Large intestine (tissue), 3 donors: ENCODE results near the gene RNF14. TPM values are rescaled to one million over a fixed set of nuclear protein-coding genes. Genes with fewer than 3 reads are reported as not detected.
"Not testable (repeated sequence)": the region's sequence is repeated elsewhere in the genome, so short reads cannot be mapped to it uniquely, and the experiment has no call there.

Experiments
- DNase-seq, 2 donors: peaks; one replicate each; pipeline versions ENCODE4 v3.0.0 to v3.0.0-alpha.2; 2013
- H3K27ac ChIP-seq: one replicate; pipeline ENCODE4 v1.5.1; 2013; ENCODE audit warnings: low read length
- H3K27me3 ChIP-seq: 2 replicates; pipeline ENCODE4 v1.6.1; 2013; ENCODE audit warnings: low read length; ENCODE audit not compliant: control insufficient read depth, insufficient read depth
- H3K36me3 ChIP-seq: 2 replicates; pipeline ENCODE4 v1.6.1; 2013; ENCODE audit warnings: low read length; ENCODE audit not compliant: control insufficient read depth, insufficient read depth
- H3K4me1 ChIP-seq: one replicate; pipeline ENCODE4 v1.6.1; 2013; ENCODE audit warnings: low read length; ENCODE audit not compliant: control insufficient read depth, insufficient read depth
- H3K4me3 ChIP-seq: one replicate; pipeline ENCODE4 v1.5.1; 2013; ENCODE audit warnings: low read length
- H3K9me3 ChIP-seq: one replicate; pipeline ENCODE4 v1.6.1; 2013; ENCODE audit warnings: mild to moderate bottlenecking, low read depth, low read length, moderate library complexity; ENCODE audit not compliant: control insufficient read depth
- WGBS: methylation state at CpG from one replicate; pipeline ENCODE4 v1.1.5; 2013; ENCODE audit warnings: low lambda C conversion rate; ENCODE audit not compliant: insufficient coverage; 5-methylcytosine and 5-hydroxymethylcytosine counted together
- polyA plus RNA-seq: library from polyadenylated mRNA; unstranded; fragments of 120-200 nt; gene quantifications from one replicate; pipeline ENCODE4 v1.2.1, GENCODE V29; 2013

Gene RNF14
- polyA plus RNA-seq, 1 donor, result 55.4 TPM

DNA sequence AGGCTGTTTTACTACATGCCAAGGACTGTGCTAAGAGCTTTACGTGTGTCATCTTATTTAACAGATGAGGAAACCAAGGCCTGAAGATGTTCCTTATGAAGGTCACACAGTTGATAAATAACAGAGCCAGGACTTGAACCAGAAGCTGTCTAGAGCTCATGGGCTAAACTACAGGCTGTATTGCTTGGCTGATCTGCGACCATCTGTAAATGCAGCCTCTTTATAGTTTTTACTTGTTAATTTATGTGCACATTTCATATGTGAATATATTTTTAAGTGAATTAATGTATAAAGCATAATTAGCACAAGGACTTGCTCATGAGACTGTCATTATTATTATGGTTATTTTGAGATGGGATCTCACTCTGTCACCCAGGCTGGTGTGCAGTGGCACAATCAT is 63.2 kb downstream of the RNF14 start:
- no peak for DNase-seq
- no peak overlapping the region for H3K27ac ChIP-seq
- H3K4me3 ChIP-seq, result no peak overlapping the region
- H3K9me3 ChIP-seq, result no peaks in the 10 kb centered on the region
- no peaks in the 10 kb centered on the region for H3K36me3 ChIP-seq
- H3K27me3 ChIP-seq, result no peaks in the 10 kb centered on the region
- no peaks in the 10 kb centered on the region for H3K4me1 ChIP-seq
- 100% methylated on average over 1 of the region's 2 CpGs for WGBS

DNA sequence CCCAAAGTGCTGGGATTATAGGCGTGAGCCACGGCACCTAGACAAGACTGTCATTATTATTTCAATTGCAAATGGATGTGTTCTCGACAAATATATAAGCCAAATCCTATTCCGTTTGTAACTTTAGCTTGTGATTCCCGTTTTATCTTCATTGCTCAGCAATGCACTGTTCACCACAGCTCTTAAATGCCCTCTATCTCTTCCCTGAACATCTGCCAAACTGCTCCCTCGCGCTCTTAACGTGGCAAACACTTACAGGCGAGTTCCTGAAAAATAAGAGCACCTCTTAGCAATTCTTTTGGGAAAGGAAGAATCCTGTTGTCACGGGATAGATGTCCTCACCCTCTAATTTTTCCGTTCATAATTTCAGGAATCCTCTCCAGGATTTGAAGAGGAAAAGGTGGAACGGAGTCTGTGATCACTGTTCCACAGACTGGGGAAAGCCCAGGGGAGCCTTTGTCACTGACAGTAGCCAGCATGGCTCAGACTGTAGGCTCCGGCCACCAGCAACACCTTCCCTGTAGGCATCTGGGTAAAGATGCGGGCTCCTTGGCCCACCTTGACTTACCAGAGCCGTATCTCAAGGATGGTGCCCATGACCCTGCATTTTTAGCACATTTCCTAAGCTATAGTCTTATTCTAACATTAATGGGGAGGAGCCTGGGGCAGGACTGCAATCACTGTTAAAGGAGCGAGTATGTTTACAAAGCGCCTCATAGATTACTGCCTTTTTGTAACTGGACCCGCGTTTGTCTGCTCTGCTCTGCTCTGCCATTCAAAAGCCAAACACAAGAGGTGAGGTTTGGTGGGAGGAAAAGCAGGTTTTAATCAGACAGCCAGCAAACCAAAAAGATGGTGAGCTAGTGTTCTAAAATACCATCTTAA is 64.1 kb downstream of the RNF14 start:
- H3K36me3 ChIP-seq, result no peaks in the 10 kb centered on the region
- no peaks in the 10 kb centered on the region for H3K27me3 ChIP-seq
- WGBS, result no CpG with 5 or more reads among the region's 19 CpGs
- H3K27ac ChIP-seq, result no peak overlapping the region
- H3K9me3 ChIP-seq, result no peaks in the 10 kb centered on the region
- DNase-seq, result no peak
- no peak overlapping the region for H3K4me3 ChIP-seq
- H3K4me1 ChIP-seq, result no peaks in the 10 kb centered on the region

DNA sequence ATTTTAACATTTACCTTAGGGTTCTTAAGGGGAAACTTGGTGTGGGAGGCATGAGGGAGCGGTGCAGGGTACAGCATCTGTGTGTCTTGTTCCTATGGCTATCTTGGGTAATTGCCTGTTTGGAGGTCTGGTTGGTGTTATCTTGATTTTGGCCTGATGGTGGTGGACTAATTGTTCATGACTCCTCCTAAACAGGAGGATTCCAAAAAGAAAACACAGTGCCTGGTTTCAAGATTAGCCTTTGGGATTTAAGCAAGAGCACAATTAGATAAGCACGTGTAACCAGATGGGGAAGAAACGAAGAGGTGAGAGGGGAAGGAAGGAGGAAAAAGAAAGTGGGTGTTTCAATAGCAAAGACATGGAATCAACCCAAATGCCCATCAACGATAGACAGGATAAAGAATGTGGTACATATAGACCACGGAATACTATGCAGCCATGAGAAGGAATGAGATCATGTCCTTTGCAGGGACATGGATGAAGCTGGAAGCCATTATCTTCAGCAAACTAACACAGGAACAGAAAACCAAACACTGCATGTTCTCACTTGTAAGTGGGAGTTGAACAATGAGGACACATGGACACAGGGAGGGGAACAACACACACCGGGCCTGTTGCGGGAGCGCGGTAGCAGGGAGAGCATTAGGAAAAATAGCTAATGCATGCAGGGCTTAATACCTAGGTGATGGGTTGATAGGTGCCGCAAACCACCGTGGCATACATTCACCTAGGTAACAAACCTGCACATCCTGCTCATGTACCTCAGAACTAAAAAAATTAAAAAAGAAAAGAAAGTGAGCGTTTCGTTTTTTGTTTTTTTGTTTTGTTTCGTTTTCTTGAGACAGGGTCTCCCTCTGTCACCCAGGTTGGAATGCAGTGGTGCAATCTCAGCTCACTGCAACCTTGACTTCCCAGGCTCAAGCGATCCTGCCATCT is 65.0 kb downstream of the RNF14 start:
- whole genome bisulfite sequencing, result 75% methylated on average over 3 of the region's 15 CpGs
- H3K36me3 ChIP-seq, result not testable (repeated sequence)

DNA sequence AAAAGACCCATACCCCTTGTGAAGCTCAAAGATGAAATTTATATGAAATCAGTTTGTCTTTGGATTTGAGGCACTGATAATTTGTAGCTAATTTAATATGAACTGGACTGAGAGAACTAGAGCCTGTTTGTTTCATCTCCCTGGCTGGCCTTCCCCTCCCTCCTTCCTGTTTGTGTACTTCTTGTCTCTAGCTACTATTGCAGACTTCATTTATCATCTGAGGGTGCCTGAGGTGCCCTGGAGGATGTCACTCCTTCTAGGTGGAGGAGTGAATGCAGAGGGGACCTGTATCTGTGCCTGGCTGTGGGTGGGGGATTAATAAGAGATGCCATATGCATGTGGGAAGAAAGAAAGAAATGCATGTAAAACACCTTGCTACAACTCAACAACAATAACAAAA is 66.1 kb downstream of the RNF14 start:
- Histone ChIP-seq H3K4me1 (no peaks in the 10 kb centered on the region), H3K4me3 (no peak overlapping the region), H3K9me3 (no peaks in the 10 kb centered on the region), H3K27me3 (no peaks in the 10 kb centered on the region), H3K27ac (no peak overlapping the region), H3K36me3 (no peaks in the 10 kb centered on the region)
- DNase-seq, result no peak

More for the DNA sequence above, 65.0 kb downstream of the RNF14 start:
- H3K27me3 ChIP-seq, H3K27ac ChIP-seq, H3K9me3 ChIP-seq, H3K4me1 ChIP-seq, DNase-seq, H3K4me3 ChIP-seq: not testable (repeated sequence)

DNA sequence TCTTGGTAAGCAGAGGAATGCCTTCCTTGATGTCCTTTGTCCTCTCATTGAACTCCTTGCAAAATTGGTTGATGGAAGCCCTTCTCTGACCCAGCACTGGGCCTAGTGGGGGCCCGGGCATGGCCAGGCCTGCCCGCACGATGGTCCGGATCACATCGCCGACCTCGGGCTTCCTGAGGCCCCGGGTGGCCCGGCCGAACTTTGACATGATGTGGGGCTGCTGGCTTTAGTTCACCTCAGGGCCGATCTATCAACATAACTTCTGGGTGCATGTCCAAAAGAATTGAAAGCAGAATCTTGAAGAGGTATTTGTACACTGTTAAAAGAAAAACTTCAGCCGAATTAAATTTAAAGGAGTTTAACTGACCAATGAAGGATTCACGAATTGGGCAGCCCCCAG is 68.0 kb downstream of the RNF14 start:
- H3K27me3 ChIP-seq, result no peaks in the 10 kb centered on the region
- WGBS, result no CpG with 5 or more reads among the region's 13 CpGs
- H3K36me3 ChIP-seq, result no peaks in the 10 kb centered on the region
- no peak overlapping the region for H3K27ac ChIP-seq
- H3K4me1 ChIP-seq, result no peaks in the 10 kb centered on the region
- H3K9me3 ChIP-seq, result no peaks in the 10 kb centered on the region
- H3K4me3 ChIP-seq, result no peak overlapping the region
- no peak for DNase-seq

DNA sequence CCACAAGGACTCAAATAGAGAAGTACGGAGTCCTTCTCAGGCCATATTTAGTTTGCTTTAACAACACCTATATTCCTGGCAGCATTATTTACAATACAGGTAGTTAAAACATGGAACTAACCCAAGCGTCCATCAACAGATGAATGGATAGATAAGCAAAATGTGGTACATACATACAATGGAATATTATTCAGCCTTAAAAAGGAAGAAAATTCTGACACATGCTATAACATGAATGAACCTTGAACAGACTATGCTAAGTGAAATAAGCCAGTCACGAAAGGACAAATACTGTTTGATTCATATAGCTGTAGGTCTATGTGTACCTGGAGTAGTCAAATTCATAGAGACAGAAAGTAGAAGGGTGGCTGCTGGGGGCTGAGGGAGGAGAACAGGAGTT is 68.7 kb downstream of the RNF14 start:
- not testable (repeated sequence) for H3K4me1 ChIP-seq, H3K4me3 ChIP-seq, H3K9me3 ChIP-seq, H3K36me3 ChIP-seq, H3K27me3 ChIP-seq, H3K27ac ChIP-seq, DNase-seq
- WGBS, result 100% methylated on average over 1 of the region's 3 CpGs

DNA sequence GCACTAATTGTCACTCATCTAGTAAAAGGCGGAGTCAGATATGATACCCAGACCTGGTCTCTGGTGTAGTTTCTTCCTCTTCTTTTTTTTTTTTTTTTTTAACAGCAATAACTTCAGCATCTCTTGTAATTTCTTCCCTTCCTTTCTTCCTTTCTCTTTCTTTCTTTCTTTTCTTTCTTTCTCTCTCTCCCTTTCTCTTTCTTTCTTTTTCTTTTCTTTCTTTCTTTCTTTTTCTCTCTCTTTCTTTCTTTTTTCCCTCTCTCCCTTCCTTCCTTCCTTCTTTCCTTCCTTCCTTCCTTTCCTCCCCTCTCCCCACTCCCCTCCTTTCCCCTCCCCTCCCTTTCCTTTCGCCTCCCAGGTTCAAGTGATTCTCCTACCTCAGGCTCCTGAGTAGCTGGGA is 69.8 kb downstream of the RNF14 start:
- Histone ChIP-seq H3K4me3 (no peak overlapping the region), H3K27ac (no peak overlapping the region), H3K36me3 (no peaks in the 10 kb centered on the region), H3K4me1 (no peaks in the 10 kb centered on the region), H3K9me3 (no peaks in the 10 kb centered on the region), H3K27me3 (no peaks in the 10 kb centered on the region)
- WGBS, result 92% methylated on average over 1 of the region's 2 CpGs
- no peak for DNase-seq

Other genes starting within 250 kb of the RNF14 start
- gene PCDH1, start 90.7 kb upstream of the RNF14 start, polyA plus RNA-seq, result 29.4 TPM
- gene DELE1, start 45.2 kb upstream of the RNF14 start, polyA plus RNA-seq, result 123 TPM
- 6.2 TPM for gene PCDH12, start 10.9 kb upstream of the RNF14 start, polyA plus RNA-seq
- 117 TPM for gene GNPDA1, start 43.9 kb downstream of the RNF14 start, polyA plus RNA-seq
- gene NDFIP1, start 139.7 kb downstream of the RNF14 start, polyA plus RNA-seq, result 71.6 TPM